Gastrocnemius medialis (tissue), 4 donors: ENCODE results near the gene FUOM. TPM values are rescaled to one million over a fixed set of nuclear protein-coding genes. Genes with fewer than 3 reads are reported as not detected.
"Not testable (repeated sequence)": the region's sequence is repeated elsewhere in the genome, so short reads cannot be mapped to it uniquely, and the experiment has no call there.

Experiments
- ATAC-seq, 2 donors: fragments of 150-250 bp; one replicate each; pipeline ENCODE4 v1.9.1; 2016
- DNase-seq, 2 donors: peaks; one replicate each; pipeline ENCODE4 v3.0.0-alpha.2; 2019
- H3K27ac ChIP-seq, 4 donors: fragments of 200-600 bp; sonication (generic); 1 replicate in 1 of 4; 2 replicates in 3 of 4; pipeline ENCODE4 v1.5.1; 2016 to 2018; ENCODE audit warnings: mild to moderate bottlenecking in 2 of 4, moderate library complexity in 1 of 4
- H3K27me3 ChIP-seq, 3 donors: fragments of 200-600 bp; sonication (generic) in 2 of 3; 1 replicate in 1 of 3; 2 replicates in 2 of 3; pipeline versions ENCODE4 v1.5.1 to v1.6.0; 2016 to 2019; ENCODE audit warnings: mild to moderate bottlenecking in 1 of 3, moderate library complexity in 1 of 3
- H3K36me3 ChIP-seq, 2 donors: fragments of 200-600 bp; sonication (generic) in 1 of 2; one replicate each; pipeline ENCODE4 v1.5.1; 2017 to 2018
- H3K4me1 ChIP-seq, 2 donors: fragments of 200-600 bp; sonication (generic) in 1 of 2; one replicate each; pipeline ENCODE4 v1.5.1; 2016 to 2017; ENCODE audit warnings: mild to moderate bottlenecking in 2 of 2
- H3K4me3 ChIP-seq, 4 donors: fragments of 200-600 bp; sonication (generic) in 3 of 4; 1 replicate in 1 of 4; 2 replicates in 3 of 4; pipeline ENCODE4 v1.5.1; 2016 to 2019; ENCODE audit warnings: mild to moderate bottlenecking in 2 of 4
- H3K9me3 ChIP-seq, 3 donors: fragments of 200-600 bp; sonication (generic) in 2 of 3; 1 replicate in 1 of 3; 2 replicates in 2 of 3; pipeline ENCODE4 v1.5.1; 2016 to 2019
- CTCF ChIP-seq, 5 experiments: fragments of 450-650 bp in 3 of 5; fragments of 200-600 bp in 2 of 5; sonication (generic) in 2 of 5; IDR thresholded peaks in 4 of 5; conservative IDR thresholded peaks in 1 of 5; 1 replicate in 4 of 5; 2 replicates in 1 of 5; pipeline ENCODE4 v1.5.1; 2016 to 2019; ENCODE audit warnings: antibody characterized with exemption in 5 of 5, mild to moderate bottlenecking in 3 of 5, moderate library complexity in 3 of 5
- POLR2A ChIP-seq, 2 donors: fragments of 450-650 bp; IDR thresholded peaks; one replicate each; pipeline ENCODE4 v1.6.1; 2017; ENCODE audit warnings: antibody characterized with exemption in 2 of 2, mild to moderate bottlenecking in 2 of 2, moderate library complexity in 2 of 2
- in situ Hi-C, 4 donors: fragments of 200-750 bp; cut with MboI; loops; one replicate each; pipeline versions ENCODE4 v1.15.0 to v1.8.0; 2017; ENCODE audit warnings: low sequenced_read_pairs in 4 of 4
- intact Hi-C: fragments of 100-400 bp; cut with DNase I; formaldehyde crosslinking; loops from one replicate; pipeline ENCODE4 v1.15.1; 2023; ENCODE audit warnings: low total_unique reads
- total RNA-seq, 4 donors: library from RNA; depleted of rRNA; stranded (reverse); fragments of >200 nt; gene quantifications; one replicate each; pipeline versions ENCODE4 v1.1.0 to v1.2.3, GENCODE V29; 2016

The FUOM gene
- total RNA-seq, 4 donors from 2014 or later = 3.2 to 8.9 (median 5.6) TPM

DNA sequence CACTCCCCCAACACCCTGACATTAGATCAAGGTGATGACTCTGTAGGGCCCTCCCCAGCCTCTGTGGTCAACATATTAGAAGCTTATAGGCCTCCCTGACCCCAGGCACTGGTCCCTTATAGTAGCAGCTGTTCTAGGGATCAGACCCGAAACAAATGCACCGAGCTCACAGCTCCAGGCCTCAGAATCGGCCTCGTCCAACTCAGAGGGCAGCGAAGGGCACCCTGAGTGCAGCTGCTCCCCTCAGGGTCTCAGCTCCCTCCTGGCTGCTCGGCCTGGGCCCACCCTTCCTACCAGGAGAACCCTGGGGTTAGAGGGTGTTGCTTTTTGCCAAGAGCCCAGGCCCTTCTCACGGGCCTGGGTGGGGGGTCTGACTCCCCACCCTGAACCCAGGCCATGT, 10.3 kb upstream of the FUOM start:
- no peak overlapping the region for H3K4me3 ChIP-seq
- TF ChIP-seq CTCF (IDR thresholded peaks at IDR 0.05 in 4 of 5, conservative IDR thresholded peaks at IDR 0.05 in 1 of 5) = no peak
- ATAC-seq = no peak

DNA sequence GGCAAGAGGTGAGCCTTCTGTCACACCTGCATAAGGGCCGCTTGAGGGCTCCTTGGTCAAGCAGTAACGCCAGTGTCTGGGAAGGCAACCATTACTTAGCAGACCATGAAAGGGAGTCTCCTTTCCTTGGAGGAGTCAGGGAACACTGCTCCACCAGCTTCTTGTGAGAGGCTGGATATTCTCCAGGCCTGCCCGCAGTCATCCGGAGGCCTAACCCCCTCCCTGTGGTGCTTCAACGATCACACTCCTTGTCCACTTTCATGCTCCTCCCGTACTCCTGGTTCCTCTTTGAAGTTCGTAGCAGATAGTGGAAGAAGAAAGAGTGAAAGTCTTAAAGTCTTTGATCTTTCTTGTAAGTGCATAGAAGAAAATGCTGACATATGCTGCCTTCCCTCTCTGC, 9.6 kb upstream of the FUOM start:
- DNase-seq, H3K27ac ChIP-seq, in situ Hi-C loops, intact Hi-C loops, H3K27me3 ChIP-seq, H3K9me3 ChIP-seq, H3K4me3 ChIP-seq, H3K4me1 ChIP-seq, ATAC-seq: not testable (repeated sequence)
- peaks cover 0 to 67% of the 10 kb centered on the region in 2 donors for H3K36me3 ChIP-seq

More for the DNA sequence above, 10.3 kb upstream of the FUOM start:
- Histone ChIP-seq H3K27me3 (no peaks in the 10 kb centered on the region), H3K36me3 (peaks cover 0 to 60% of the 10 kb centered on the region in 2 donors), H3K4me1 (peaks cover 6 to 9% of the 10 kb centered on the region in 2 donors), H3K9me3 (no peaks in the 10 kb centered on the region), H3K27ac (no peak overlapping the region)
- in situ Hi-C loops = no loop called here
- DNase-seq = no peak
- intact Hi-C loops = no loop called here

DNA sequence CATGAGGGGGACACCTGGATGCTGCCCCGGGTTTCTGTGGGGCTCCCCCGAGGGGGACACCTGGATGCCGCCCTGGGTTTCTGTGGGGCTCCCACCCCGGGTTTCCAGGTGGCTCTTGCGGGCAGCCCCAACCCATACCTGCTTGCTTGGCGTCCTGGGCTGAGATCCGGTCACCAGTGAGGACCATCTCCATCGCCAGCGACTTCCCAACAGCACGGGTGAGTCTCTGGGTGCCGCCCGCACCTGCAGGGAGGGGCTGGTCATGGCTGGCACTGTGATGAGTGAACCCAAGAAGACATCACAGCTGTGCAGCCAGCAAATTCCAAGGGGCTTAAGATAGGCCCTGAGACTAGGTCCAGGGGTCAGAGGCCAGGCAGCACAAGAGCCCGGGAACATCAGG, 8.9 kb upstream of the FUOM start:
- intact Hi-C loops (no loop called here), in situ Hi-C loops (no loop called here)
- ATAC-seq (no peak), DNase-seq (no peak)
- Histone ChIP-seq H3K4me1 (no peaks in the 10 kb centered on the region), H3K9me3 (no peaks in the 10 kb centered on the region), H3K36me3 (peaks cover 0 to 74% of the 10 kb centered on the region in 2 donors), H3K4me3 (no peak overlapping the region), H3K27ac (no peak overlapping the region), H3K27me3 (no peaks in the 10 kb centered on the region)
- no peak for TF ChIP-seq CTCF (IDR thresholded peaks at IDR 0.05 in 4 of 5, conservative IDR thresholded peaks at IDR 0.05 in 1 of 5)
- TF ChIP-seq POLR2A (IDR thresholded peaks at IDR 0.05) = no peak

DNA sequence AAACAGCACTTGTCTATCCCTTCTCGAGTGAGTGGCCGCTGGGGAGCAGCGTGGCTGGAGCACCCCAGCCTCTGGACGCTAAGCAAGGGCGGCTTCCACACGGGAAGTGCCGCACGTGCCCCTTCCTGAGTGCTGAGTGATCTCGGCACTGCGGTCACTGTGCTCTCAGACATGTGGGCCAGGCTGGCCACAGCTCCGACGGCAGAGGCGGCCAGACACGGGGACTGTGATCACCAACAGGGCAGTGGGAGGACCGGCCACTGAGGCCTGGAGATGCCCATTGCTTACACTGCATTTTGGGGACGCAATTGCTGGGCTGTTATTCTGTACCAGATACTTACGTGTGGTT, 8.3 kb upstream of the FUOM start:
- in situ Hi-C loops (no loop called here), intact Hi-C loops (no loop called here)
- H3K27ac ChIP-seq = no peak overlapping the region
- no peak for TF ChIP-seq POLR2A (IDR thresholded peaks at IDR 0.05)
- no peak for TF ChIP-seq CTCF (IDR thresholded peaks at IDR 0.05 in 4 of 5, conservative IDR thresholded peaks at IDR 0.05 in 1 of 5)
- H3K4me3 ChIP-seq = no peak overlapping the region
- DNase-seq (no peak), ATAC-seq (no peak)
- H3K9me3 ChIP-seq = no peaks in the 10 kb centered on the region
- H3K4me1 ChIP-seq = no peaks in the 10 kb centered on the region
- no peaks in the 10 kb centered on the region for H3K27me3 ChIP-seq
- peaks cover 0 to 75% of the 10 kb centered on the region in 2 donors for H3K36me3 ChIP-seq

GRCh38 chr10:133365461-133366129, 7.8 kb upstream of the FUOM start:
- Histone ChIP-seq H3K4me1 (no peaks in the 10 kb centered on the region), H3K27me3 (no peaks in the 10 kb centered on the region), H3K9me3 (no peaks in the 10 kb centered on the region), H3K36me3 (peaks cover 0 to 74% of the 10 kb centered on the region in 2 donors), H3K4me3 (no peak overlapping the region), H3K27ac (no peak overlapping the region)
- TF ChIP-seq CTCF (IDR thresholded peaks at IDR 0.05 in 4 of 5, conservative IDR thresholded peaks at IDR 0.05 in 1 of 5) (no peak), POLR2A (IDR thresholded peaks at IDR 0.05) (no peak)
- in situ Hi-C loops (no loop called here), intact Hi-C loops (no loop called here)
- DNase-seq (no peak), ATAC-seq (no peak)
